ENCODE results near the gene NEURL4. TPM values are rescaled to one million over a fixed set of nuclear protein-coding genes. Genes with fewer than 3 reads are reported as not detected.
A peak's percentile ranks its signal among the peaks of the same experiment; 100 is the strongest.
"Not testable (repeated sequence)": the region's sequence is repeated elsewhere in the genome, so short reads cannot be mapped to it uniquely, and the experiment has no call there.

NEURL4 gene
- total RNA-seq, 1 donor: 19.4 TPM

DNA sequence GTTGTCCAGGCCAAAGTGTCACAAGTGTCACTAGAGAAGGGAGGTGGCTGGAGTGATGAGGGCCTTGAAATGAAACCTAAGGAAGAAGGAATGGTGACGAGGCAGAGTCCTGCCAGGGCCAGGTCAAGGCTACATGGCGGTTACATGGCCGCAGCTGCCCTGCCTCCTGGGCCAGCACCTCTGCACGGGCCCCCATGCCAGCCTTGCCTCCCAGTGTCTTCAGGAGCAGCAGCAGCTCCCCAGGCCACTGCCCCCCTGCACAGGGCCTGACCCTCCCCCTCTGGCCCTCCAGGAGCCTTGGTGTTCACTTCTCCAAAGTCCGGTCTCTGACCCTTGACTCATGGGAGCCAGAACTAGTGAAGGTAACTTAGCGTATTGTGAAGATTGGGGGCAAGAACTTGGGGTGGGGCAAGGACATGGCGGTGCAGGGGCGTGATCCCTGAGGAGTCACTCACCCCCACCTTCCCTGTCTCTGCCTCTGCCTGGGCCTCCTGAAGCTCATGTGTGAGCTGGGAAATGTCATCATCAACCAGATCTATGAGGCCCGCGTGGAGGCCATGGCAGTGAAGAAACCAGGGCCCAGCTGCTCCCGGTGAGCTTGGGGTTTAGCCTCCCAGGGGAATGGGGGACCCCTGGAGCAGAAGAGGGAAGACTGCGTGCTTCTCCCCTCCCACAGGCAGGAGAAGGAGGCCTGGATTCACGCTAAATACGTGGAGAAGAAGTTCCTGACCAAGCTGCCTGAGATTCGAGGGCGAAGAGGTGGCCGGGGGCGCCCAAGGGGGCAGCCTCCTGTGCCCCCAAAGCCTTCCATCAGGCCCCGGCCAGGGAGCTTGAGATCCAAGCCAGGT lies 18.7 kb upstream of the NEURL4 start:
- no peak for DNase-seq (ENCODE audit: low read depth)
- TF ChIP-seq, protein P1, sequence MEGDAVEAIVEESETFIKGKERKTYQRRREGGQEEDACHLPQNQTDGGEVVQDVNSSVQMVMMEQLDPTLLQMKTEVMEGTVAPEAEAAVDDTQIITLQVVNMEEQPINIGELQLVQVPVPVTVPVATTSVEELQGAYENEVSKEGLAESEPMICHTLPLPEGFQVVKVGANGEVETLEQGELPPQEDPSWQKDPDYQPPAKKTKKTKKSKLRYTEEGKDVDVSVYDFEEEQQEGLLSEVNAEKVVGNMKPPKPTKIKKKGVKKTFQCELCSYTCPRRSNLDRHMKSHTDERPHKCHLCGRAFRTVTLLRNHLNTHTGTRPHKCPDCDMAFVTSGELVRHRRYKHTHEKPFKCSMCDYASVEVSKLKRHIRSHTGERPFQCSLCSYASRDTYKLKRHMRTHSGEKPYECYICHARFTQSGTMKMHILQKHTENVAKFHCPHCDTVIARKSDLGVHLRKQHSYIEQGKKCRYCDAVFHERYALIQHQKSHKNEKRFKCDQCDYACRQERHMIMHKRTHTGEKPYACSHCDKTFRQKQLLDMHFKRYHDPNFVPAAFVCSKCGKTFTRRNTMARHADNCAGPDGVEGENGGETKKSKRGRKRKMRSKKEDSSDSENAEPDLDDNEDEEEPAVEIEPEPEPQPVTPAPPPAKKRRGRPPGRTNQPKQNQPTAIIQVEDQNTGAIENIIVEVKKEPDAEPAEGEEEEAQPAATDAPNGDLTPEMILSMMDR (IDR thresholded peaks at IDR 0.05; ENCODE audit: insufficient read depth, low read depth, low read length): no peak
- H3K4me3 ChIP-seq (ENCODE audit: low read depth, low read length): no peak overlapping the region

DNA sequence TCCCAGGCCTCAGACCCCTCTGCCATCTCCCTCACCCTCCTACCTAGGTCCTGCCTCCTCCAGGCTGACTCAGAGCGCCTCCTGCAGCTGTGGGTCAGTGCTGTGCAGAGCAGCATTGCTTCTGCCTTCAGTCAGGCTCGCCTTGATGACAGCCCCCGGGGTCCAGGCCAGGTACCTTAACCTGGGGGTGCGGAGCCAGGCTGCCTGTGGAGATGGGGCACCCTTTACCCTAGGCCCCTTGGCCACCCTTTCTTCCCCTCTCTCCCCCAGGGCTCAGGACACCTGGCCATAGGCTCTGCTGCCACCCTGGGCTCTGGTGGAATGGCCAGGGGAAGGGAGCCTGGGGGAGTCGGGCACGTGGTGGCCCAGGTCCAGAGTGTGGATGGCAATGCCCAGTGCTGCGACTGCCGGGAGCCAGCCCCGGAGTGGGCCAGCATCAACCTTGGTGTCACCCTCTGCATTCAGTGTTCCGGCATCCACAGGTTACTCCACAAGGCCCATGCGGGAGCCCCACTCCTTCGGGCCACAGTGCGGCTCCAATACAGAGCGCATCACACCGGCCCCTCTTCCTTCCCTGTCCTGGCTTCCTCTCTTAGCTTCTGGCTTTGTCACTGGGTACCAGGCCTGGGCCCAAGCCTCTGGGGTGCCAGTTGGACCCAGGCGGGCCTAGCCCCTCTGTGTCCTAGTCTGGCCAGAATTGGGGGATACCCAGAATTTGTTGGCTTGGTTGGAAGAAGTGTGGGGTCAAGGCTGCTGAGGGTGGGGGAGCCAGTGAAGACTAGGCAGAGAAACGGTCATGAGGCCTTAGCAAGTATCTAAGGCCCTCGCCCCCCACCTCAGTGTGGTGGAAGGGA lies 17.9 kb upstream of the NEURL4 start:
- no peak overlapping the region for H3K4me3 ChIP-seq (ENCODE audit: low read depth, low read length)
- no peak for DNase-seq (ENCODE audit: low read depth)
- TF ChIP-seq, protein P1 (IDR thresholded peaks at IDR 0.05; ENCODE audit: insufficient read depth, low read depth, low read length): no peak

DNA sequence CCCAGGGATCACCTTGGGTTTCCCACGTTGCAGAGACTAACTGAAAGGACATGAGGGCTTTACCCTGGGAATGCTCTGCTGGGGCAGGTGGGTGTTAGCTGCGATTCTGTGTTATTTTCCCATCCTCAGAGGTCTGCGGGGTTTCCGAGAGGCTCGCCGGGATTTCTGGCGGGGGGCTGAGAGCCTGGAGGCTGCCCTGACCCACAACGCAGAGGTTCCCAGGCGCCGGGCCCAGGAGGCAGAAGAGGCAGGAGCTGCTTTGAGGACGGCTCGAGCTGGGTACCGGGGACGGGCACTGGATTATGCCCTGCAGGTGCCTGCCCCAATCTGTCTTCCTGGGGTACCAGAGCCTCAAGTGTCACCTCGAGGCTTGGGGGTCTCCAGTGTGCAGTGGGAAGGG lies 14.1 kb upstream of the NEURL4 start:
- no peak overlapping the region for H3K4me3 ChIP-seq (ENCODE audit: low read depth, low read length)
- no peak for DNase-seq (ENCODE audit: low read depth)
- TF ChIP-seq, protein P1 (IDR thresholded peaks at IDR 0.05; ENCODE audit: insufficient read depth, low read depth, low read length): no peak

DNA sequence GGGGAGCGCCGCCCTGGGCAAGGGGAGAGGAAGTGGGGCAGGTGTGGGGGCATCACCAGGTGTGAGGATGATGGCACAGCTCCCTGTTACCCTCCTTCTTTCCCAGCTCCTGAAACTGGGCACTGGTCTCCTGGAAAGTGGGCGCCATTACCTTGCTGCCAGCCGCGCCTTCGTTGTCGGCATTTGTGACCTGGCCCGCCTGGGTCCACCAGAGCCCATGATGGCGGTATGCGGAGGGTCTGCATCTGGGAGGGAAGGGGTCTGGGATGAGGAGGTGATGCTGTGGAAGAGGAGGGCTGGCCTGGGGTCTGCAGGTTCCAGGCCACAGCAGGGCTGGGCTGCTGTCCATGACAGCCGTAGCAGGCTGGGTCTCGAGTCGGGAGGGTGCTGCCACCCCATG lies 12.7 kb upstream of the NEURL4 start:
- TF ChIP-seq, protein P1 (IDR thresholded peaks at IDR 0.05; ENCODE audit: insufficient read depth, low read depth, low read length): no peak
- H3K4me3 ChIP-seq (ENCODE audit: low read depth, low read length): no peak overlapping the region
- DNase-seq (ENCODE audit: low read depth): no peak

DNA sequence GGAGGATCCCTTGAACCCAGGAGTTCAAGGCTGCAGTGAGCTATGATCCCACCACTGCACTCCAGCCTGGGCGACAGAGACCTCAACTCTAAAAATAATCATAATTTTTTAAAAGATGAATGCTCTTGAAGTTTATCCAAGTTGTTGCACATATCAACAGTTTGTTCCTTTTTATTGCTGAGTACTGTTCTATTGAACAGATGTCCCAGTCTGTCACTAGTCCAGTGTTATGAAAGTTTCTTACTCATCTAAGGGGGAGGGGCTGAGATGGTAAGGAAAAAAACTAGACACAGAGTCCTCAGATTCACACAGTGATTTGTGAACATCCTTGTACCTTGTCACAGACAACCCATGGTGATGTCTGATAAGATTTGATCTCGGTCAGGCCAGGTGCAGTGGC lies 11.0 kb upstream of the NEURL4 start:
- no peak overlapping the region for H3K4me3 ChIP-seq (ENCODE audit: low read depth, low read length)
- DNase-seq (ENCODE audit: low read depth): peak; percentile 36
- TF ChIP-seq, protein P1 (IDR thresholded peaks at IDR 0.05; ENCODE audit: insufficient read depth, low read depth, low read length): no peak

DNA sequence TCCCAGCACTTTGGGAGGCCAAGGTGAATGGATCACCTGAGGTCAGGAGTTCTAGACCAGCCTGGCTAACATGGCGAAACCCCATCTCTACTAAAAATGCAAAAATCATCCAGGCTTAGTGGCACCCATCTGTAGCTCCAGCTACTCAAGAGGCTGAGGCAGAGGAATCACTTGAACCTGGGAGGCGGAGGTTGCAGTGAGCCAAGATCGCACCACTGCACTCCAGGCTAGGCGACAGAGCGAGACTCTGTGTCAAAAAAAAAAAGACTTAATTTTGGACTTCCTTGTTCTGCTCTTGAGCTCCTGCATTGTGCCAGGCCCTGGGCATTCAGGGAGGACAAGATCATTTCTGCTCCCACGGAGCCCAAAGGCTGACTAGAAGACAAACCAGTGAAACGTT lies 8.5 kb upstream of the NEURL4 start:
- DNase-seq (ENCODE audit: low read depth); H3K4me3 ChIP-seq (ENCODE audit: low read depth, low read length): not testable (repeated sequence)
